HepG2 (cell line): Measurements from ENCODE around the gene SNX21. TPM values are rescaled to one million over a fixed set of nuclear protein-coding genes. Genes with fewer than 3 reads are reported as not detected.

Source experiments
- AGO1 ChIP-seq: fragments of 200-400 bp; formaldehyde crosslinking; IDR thresholded peaks from 2 replicates; pipeline ENCODE4 v1.6.1; 2017; ENCODE audit warnings: mild to moderate bottlenecking, low read depth, low read length, moderate library complexity; ENCODE audit not compliant: poor library complexity, severe bottlenecking
- ATF4 ChIP-seq, 2 experiments: fragments of 450-650 bp in 1 of 2; sonication (generic) in 1 of 2; formaldehyde crosslinking; IDR thresholded peaks; 2 replicates each; pipeline versions ENCODE4 v1.5.0 to v1.8.0; 2020 to 2022; ENCODE audit warnings: mild to moderate bottlenecking in 1 of 2, missing genetic modification reagents in 1 of 2
- CHCHD3 ChIP-seq: sonication (generic); formaldehyde crosslinking; IDR thresholded peaks from 2 replicates; pipeline ENCODE4 v1.8.0; 2022; ENCODE audit warnings: mild to moderate bottlenecking, missing genetic modification reagents, moderate library complexity
- DNMT1 ChIP-seq: sonication (generic); formaldehyde crosslinking; IDR thresholded peaks from 2 replicates; pipeline ENCODE4 v1.5.1; 2020; ENCODE audit warnings: mild to moderate bottlenecking, missing genetic modification reagents
- FOXO4 ChIP-seq: sonication (generic); formaldehyde crosslinking; conservative IDR thresholded peaks from 2 replicates; pipeline ENCODE4 v1.8.1; 2023; ENCODE audit warnings: missing genetic modification reagents
- HCFC1 ChIP-seq: fragments of 150-350 bp; IDR thresholded peaks from 2 replicates; pipeline ENCODE4 v1.6.1; 2014; ENCODE audit warnings: low read depth, low read length
- IRF1 ChIP-seq: sonication (generic); formaldehyde crosslinking; IDR thresholded peaks from 2 replicates; pipeline ENCODE4 v1.4.0; 2020; ENCODE audit warnings: low read depth, mild to moderate bottlenecking, missing genetic modification reagents
- ISL2 ChIP-seq: sonication (generic); formaldehyde crosslinking; IDR thresholded peaks from 2 replicates; pipeline ENCODE4 v1.5.0; 2020; ENCODE audit warnings: missing genetic modification reagents
- KLF12 ChIP-seq: sonication (generic); formaldehyde crosslinking; IDR thresholded peaks from 2 replicates; pipeline ENCODE4 v1.4.0; 2020; ENCODE audit warnings: missing genetic modification reagents, borderline replicate concordance
- MAFF ChIP-seq: IDR thresholded peaks from 2 replicates; pipeline ENCODE4 v1.6.1; 2011; ENCODE audit warnings: low read depth, low read length, improper control_type of control experiment
- MED8 ChIP-seq: sonication (generic); formaldehyde crosslinking; IDR thresholded peaks from 2 replicates; pipeline ENCODE4 v1.8.1; 2023; ENCODE audit warnings: mild to moderate bottlenecking, missing genetic modification reagents; ENCODE audit not compliant: insufficient replicate concordance
- PHB2 ChIP-seq: fragments of 450-650 bp; IDR thresholded peaks from 2 replicates; pipeline ENCODE4 v1.6.1; 2018; ENCODE audit not compliant: partially characterized antibody
- PLRG1 ChIP-seq: fragments of 450-650 bp; conservative IDR thresholded peaks from 2 replicates; pipeline ENCODE4 v1.6.1; 2016
- RAD51 ChIP-seq: fragments of 450-650 bp; IDR thresholded peaks from 2 replicates; pipeline ENCODE4 v1.6.1; 2016; ENCODE audit warnings: borderline replicate concordance
- RBFOX2 ChIP-seq: fragments of 200-400 bp; formaldehyde crosslinking; IDR thresholded peaks from 2 replicates; pipeline ENCODE4 v1.6.1; 2017; ENCODE audit warnings: low read depth, mild to moderate bottlenecking, low read length
- SALL2 ChIP-seq: sonication (generic); formaldehyde crosslinking; IDR thresholded peaks from 2 replicates; pipeline ENCODE4 v1.8.1; 2023; ENCODE audit warnings: mild to moderate bottlenecking, missing genetic modification reagents, inconsistent platforms
- SATB2 ChIP-seq: sonication (generic); formaldehyde crosslinking; IDR thresholded peaks from 2 replicates; pipeline ENCODE4 v1.5.0; 2020; ENCODE audit warnings: missing genetic modification reagents
- SIX1 ChIP-seq: sonication (generic); formaldehyde crosslinking; IDR thresholded peaks from 2 replicates; pipeline ENCODE4 v1.4.0; 2020; ENCODE audit warnings: missing genetic modification reagents, borderline replicate concordance
- SNAPC2 ChIP-seq: sonication (generic); formaldehyde crosslinking; IDR thresholded peaks from 2 replicates; pipeline ENCODE4 v1.8.1; 2022; ENCODE audit warnings: mild to moderate bottlenecking, missing genetic modification reagents
- TGIF2 ChIP-seq: IDR thresholded peaks from 2 replicates; pipeline ENCODE4 v1.6.1; 2016; ENCODE audit warnings: control low read depth, missing compliant biosample characterization
- ZNF10 ChIP-seq: sonication (generic); formaldehyde crosslinking; IDR thresholded peaks from 2 replicates; pipeline ENCODE4 v1.4.0; 2020; ENCODE audit warnings: mild to moderate bottlenecking, low read depth, missing genetic modification reagents, borderline replicate concordance
- ZNF333 ChIP-seq: sonication (generic); formaldehyde crosslinking; IDR thresholded peaks from 2 replicates; pipeline ENCODE4 v1.4.0; 2020; ENCODE audit warnings: mild to moderate bottlenecking, missing genetic modification reagents, borderline replicate concordance
- ZNF432 ChIP-seq: sonication (generic); formaldehyde crosslinking; IDR thresholded peaks from 2 replicates; pipeline ENCODE4 v1.5.0; 2020; ENCODE audit warnings: missing genetic modification reagents, mild to moderate bottlenecking, borderline replicate concordance
- ZNF562 ChIP-seq: sonication (generic); formaldehyde crosslinking; IDR thresholded peaks from 2 replicates; pipeline ENCODE4 v1.8.0; 2022; ENCODE audit warnings: missing genetic modification reagents, borderline replicate concordance
- ZNF563 ChIP-seq: sonication (generic); formaldehyde crosslinking; IDR thresholded peaks from 2 replicates; pipeline ENCODE4 v1.8.0; 2022; ENCODE audit warnings: mild to moderate bottlenecking, moderate library complexity, missing genetic modification reagents
- ZNF709 ChIP-seq: sonication (generic); formaldehyde crosslinking; IDR thresholded peaks from 2 replicates; pipeline ENCODE4 v1.5.0; 2020; ENCODE audit warnings: mild to moderate bottlenecking, missing genetic modification reagents
- ZNF768 ChIP-seq: sonication (generic); formaldehyde crosslinking; IDR thresholded peaks from 2 replicates; pipeline ENCODE4 v1.4.0; 2020; ENCODE audit warnings: missing genetic modification reagents
- ZSCAN25 ChIP-seq: sonication (generic); formaldehyde crosslinking; IDR thresholded peaks from 2 replicates; pipeline ENCODE4 v1.8.0; 2022; ENCODE audit warnings: mild to moderate bottlenecking, missing genetic modification reagents
- polyA plus RNA-seq, 8 experiments: library from polyadenylated mRNA; depleted of rRNA in 3 of 8; stranded (reverse) in 7 of 8; unstranded in 1 of 8; fragments of >200 nt; fragmentation: Illumina TruSeq in 4 of 8; extraction: Trizol in 4 of 8; gene quantifications; 2 replicates each; pipeline versions ENCODE4 v1.2.1 to v1.2.3, GENCODE V29; 2011 to 2016; ENCODE audit warnings: low read depth in 4 of 8, missing spikeins in 1 of 8, mixed read lengths in 1 of 8; ENCODE audit not compliant: insufficient read depth in 1 of 8
- total RNA-seq, 5 experiments: library from RNA; depleted of rRNA; stranded (reverse); fragments of >200 nt; fragmentation: Illumina TruSeq; extraction: Trizol; gene quantifications; 2 replicates each; pipeline ENCODE4 v1.2.3, GENCODE V29; 2016; ENCODE audit warnings: low read depth in 1 of 5

SNX21 gene
- total and polyA plus RNA-seq, 2 of the 13 experiments (the other 11 are each of a cell fraction or from before 2014, with no cell fraction given), result 7.7 to 12.8 TPM

GRCh38 chr20:45857114-45857881 is 23.7 kb downstream of the SNX21 start, which contains the start of the genes ACOT8 and ZSWIM3 (continued):
- no peak for TF ChIP-seq ATF4 (CRISPR knock-in tag; IDR thresholded peaks at IDR 0.05)
- peak; percentile 21; the same call in 1 of the 2 replicates for TF ChIP-seq ISL2 (CRISPR knock-in tag)
- TF ChIP-seq MAFF, result no peak
- TF ChIP-seq TGIF2, result peak; percentile 99
- peak; percentile 47 for TF ChIP-seq SIX1
- peak; percentile 81 for TF ChIP-seq AGO1
- TF ChIP-seq FOXO4 (CRISPR knock-in tag), result no peak
- TF ChIP-seq ZNF709 (CRISPR knock-in tag), result peak; percentile 92; the same call in 1 of the 2 replicates
- 0 out of 2 replicates have a peak, but pooled peaks have one; percentile 11 for TF ChIP-seq ZNF333 (CRISPR knock-in tag)
- TF ChIP-seq KLF12 (CRISPR knock-in tag), result peak; percentile 90; the same call in 1 of the 2 replicates
- TF ChIP-seq SALL2 (CRISPR knock-in tag), result peak; percentile 90
- peak; percentile 72; the same call in 1 of the 2 replicates for TF ChIP-seq SATB2 (CRISPR knock-in tag)
- peak; percentile 80 for TF ChIP-seq ZNF768 (CRISPR knock-in tag)
- no peak for TF ChIP-seq IRF1 (CRISPR knock-in tag)
- no peak for TF ChIP-seq PLRG1
- peak; percentile 51; the same call in 1 of the 2 replicates for TF ChIP-seq HCFC1
- no peak for TF ChIP-seq RAD51
- TF ChIP-seq ZSCAN25 (CRISPR knock-in tag), result peak; percentile 82; the same call in 1 of the 2 replicates
- no peak for TF ChIP-seq CHCHD3
- 0 out of 2 replicates have a peak, but pooled peaks have one; percentile 16 for TF ChIP-seq ZNF563 (CRISPR knock-in tag)
- TF ChIP-seq PHB2, result no peak
- TF ChIP-seq SNAPC2 (CRISPR knock-in tag), result peak; percentile 92
- TF ChIP-seq ZNF562 (CRISPR knock-in tag), result no peak
- TF ChIP-seq RBFOX2, result peak; percentile 84
- no peak for TF ChIP-seq ZNF432
- peak; percentile 91 for TF ChIP-seq DNMT1 (CRISPR knock-in tag)
- TF ChIP-seq ZNF10 (CRISPR knock-in tag), result no peak
- peak; percentile 83 for TF ChIP-seq MED8 (CRISPR knock-in tag)
